ENCODE data around the gene ELP5. TPM values are rescaled to one million over a fixed set of nuclear protein-coding genes. Genes with fewer than 3 reads are reported as not detected.

Gene ELP5
- total RNA-seq, 2 experiments from 2014 or later: 84.6 to 97.3 TPM

DNA sequence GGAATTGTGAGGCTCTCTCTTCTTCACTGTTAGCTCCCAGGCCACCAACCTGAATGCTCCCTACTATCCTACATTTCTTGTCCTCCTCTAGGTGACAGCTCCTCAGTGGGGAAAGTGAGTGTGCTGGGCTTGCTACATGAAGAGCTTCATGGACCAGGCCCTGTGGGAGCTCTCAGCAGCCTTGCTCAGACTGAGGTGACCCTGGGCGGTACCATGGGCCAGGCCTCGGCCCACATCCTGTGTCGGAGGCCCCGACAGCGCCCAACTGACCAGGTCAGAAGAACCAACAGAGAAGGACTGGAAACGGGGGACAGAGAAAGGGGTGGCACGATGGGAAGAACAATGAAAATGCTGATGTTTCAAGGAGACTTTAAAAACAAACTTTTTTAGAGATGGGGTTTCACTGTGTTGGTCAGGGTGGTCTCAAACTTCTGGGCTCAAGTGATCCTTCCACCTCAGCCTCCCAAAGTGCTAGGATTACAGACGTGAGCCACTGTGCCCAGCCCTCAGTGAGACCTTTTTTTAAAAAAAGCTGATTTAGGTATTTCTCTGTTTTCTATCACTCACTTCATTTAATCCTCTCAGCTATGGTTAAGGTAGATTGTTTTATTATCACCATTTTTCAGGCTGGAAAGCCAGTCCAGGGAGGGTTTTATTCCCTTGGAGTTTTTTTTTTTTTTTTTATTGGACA is 4.9 kb downstream of the ELP5 start:
- Histone ChIP-seq H3K36me3 (ENCODE audit: insufficient read depth, low read length) (peaks cover 50% of the 10 kb centered on the region), H2AFZ (ENCODE audit: low read length) (no peak overlapping the region)
- CTCF ChIA-PET (ENCODE audit: unreplicated experiment): interaction anchor here (0.6 kb wide), 1 partner anchor 235 kb away, joined by 4 read pairs; no protein-coding TSS in a partner anchor

DNA sequence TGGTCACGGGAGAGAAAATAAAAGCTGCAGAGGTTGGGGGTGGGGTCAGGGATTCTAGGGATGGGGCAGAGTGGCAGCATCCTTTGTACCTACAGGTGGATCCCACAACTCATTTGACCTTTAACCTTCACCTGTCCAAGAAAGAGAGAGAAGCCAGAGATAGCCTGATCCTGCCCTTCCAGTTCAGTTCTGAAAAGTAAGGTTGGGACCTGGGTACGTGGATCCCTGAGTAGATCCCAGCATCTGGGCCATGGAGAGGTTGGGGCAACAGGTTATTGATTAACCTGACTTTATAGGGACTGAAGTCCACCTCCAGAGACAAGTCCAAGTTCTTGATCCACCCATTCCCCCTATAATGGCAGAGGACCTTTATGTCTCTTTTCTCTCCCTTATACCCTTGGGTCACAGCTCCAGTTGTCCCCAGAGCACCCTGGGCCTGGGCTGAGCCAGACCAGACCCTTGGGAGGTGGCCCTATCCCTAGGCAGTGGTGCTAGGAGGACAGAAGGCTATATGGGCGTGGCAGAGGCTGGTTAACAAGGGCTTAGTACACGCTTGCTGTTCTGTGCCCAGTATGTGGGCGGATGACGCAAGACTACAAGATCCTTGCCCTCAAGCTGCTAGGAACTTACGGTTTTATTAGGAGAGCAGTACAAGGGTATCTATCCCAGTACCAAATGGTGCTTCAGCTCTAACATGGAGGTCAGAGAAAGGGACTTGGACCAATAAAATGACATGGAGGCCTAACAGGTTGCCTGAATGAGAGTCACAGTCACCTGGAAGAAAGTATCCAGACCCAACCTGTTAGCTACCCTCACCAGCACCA is 6.9 kb downstream of the ELP5 start:
- H3K79me2 ChIP-seq (ENCODE audit: insufficient read depth, low read depth, low read length): peaks cover 2% of the 10 kb centered on the region; the same call in 1 of the 2 replicates
- H3K9me3 ChIP-seq (ENCODE audit: low read length): no peaks in the 10 kb centered on the region
- POLR2A ChIA-PET: interaction anchor here (0.6 to 0.7 kb wide), 2 partner anchors 16 to 392 kb away, joined by 3 to 7 read pairs; no protein-coding TSS in a partner anchor
- no peaks in the 10 kb centered on the region for H4K20me1 ChIP-seq (ENCODE audit: insufficient read depth, low read length)
- no peak for DNase-seq (ENCODE audit: low spot score)
- no peak overlapping the region for H3K4me3 ChIP-seq (ENCODE audit: low read depth, low read length, poor library complexity, severe bottlenecking)
- intact Hi-C loops (cut with micrococcal nuclease; ENCODE audit: unreplicated experiment): no loop called here
- H3K4me2 ChIP-seq (ENCODE audit: low read length): no peak overlapping the region
- H3K9me2 ChIP-seq (ENCODE audit: insufficient read depth, low read length): no peaks in the 10 kb centered on the region
- H3K27ac ChIP-seq (ENCODE audit: low read depth, low read length, poor library complexity, severe bottlenecking): no peak overlapping the region
- H2AFZ ChIP-seq (ENCODE audit: low read length): no peak overlapping the region
- no TSS peak for BruUV-seq (replicated peaks)
- H3K4me1 ChIP-seq (ENCODE audit: insufficient read depth, low read length, poor library complexity, severe bottlenecking): peaks cover 17% of the 10 kb centered on the region
- peaks cover 49% of the 10 kb centered on the region for H3K36me3 ChIP-seq (ENCODE audit: insufficient read depth, low read length)
- CTCF ChIA-PET (ENCODE audit: unreplicated experiment): no interaction called here
- TF ChIP-seq EZH2phosphoT487 (IDR thresholded peaks at IDR 0.05; ENCODE audit: borderline replicate concordance, low read depth, low read length): no peak

More for the DNA sequence above, 4.9 kb downstream of the ELP5 start:
- H3K9me2 ChIP-seq (ENCODE audit: insufficient read depth, low read length): no peaks in the 10 kb centered on the region
- no peak overlapping the region for H3K27ac ChIP-seq (ENCODE audit: low read depth, low read length, poor library complexity, severe bottlenecking)
- H3K4me2 ChIP-seq (ENCODE audit: low read length): no peak overlapping the region
- TF ChIP-seq, protein P1, sequence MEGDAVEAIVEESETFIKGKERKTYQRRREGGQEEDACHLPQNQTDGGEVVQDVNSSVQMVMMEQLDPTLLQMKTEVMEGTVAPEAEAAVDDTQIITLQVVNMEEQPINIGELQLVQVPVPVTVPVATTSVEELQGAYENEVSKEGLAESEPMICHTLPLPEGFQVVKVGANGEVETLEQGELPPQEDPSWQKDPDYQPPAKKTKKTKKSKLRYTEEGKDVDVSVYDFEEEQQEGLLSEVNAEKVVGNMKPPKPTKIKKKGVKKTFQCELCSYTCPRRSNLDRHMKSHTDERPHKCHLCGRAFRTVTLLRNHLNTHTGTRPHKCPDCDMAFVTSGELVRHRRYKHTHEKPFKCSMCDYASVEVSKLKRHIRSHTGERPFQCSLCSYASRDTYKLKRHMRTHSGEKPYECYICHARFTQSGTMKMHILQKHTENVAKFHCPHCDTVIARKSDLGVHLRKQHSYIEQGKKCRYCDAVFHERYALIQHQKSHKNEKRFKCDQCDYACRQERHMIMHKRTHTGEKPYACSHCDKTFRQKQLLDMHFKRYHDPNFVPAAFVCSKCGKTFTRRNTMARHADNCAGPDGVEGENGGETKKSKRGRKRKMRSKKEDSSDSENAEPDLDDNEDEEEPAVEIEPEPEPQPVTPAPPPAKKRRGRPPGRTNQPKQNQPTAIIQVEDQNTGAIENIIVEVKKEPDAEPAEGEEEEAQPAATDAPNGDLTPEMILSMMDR (conservative IDR thresholded peaks at IDR 0.05; ENCODE audit: low read length): no peak
- TF ChIP-seq EZH2phosphoT487 (IDR thresholded peaks at IDR 0.05; ENCODE audit: borderline replicate concordance, low read depth, low read length): no peak
- intact Hi-C loops (cut with micrococcal nuclease; ENCODE audit: unreplicated experiment): no loop called here
- no peak for DNase-seq (ENCODE audit: low spot score)
- no peaks in the 10 kb centered on the region for H4K20me1 ChIP-seq (ENCODE audit: insufficient read depth, low read length)
- H3K4me3 ChIP-seq (ENCODE audit: low read depth, low read length, poor library complexity, severe bottlenecking): no peak overlapping the region
- peaks cover 8% of the 10 kb centered on the region for H3K4me1 ChIP-seq (ENCODE audit: insufficient read depth, low read length, poor library complexity, severe bottlenecking)
- POLR2A ChIA-PET: interaction anchor here (0.6 to 0.7 kb wide), 2 partner anchors 136 to 207 kb away, joined by 3 read pairs; no protein-coding TSS in a partner anchor
- H3K9me3 ChIP-seq (ENCODE audit: low read length): no peaks in the 10 kb centered on the region
- BruUV-seq (replicated peaks): no TSS peak
- H3K79me2 ChIP-seq (ENCODE audit: insufficient read depth, low read depth, low read length): peaks cover 17% of the 10 kb centered on the region

DNA sequence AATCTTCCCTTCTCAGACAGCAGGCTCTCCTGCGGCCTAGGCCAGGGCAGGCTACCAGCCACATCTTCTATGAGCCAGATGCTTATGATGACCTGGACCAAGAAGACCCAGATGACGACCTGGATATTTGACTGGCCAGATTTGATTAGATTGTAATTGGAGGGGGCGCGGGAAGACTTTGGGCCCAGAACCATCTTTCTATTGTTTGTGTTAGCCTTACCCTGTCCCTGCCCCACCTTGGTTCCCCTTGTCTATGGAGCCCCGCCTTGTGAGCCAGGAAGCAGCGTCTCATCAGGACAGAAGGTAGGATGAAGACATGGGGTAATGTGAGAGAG is 7.5 kb downstream of the ELP5 start:
- POLR2A ChIA-PET: interaction anchor here (0.6 kb wide), 1 partner anchor 17 kb away, joined by 7 read pairs; no protein-coding TSS in a partner anchor
- Histone ChIP-seq H3K27ac (ENCODE audit: low read depth, low read length, poor library complexity, severe bottlenecking) (no peak overlapping the region), H2AFZ (ENCODE audit: low read length) (no peak overlapping the region), H3K4me1 (ENCODE audit: insufficient read depth, low read length, poor library complexity, severe bottlenecking) (peaks cover 17% of the 10 kb centered on the region), H3K9me3 (ENCODE audit: low read length) (no peaks in the 10 kb centered on the region), H3K9me2 (ENCODE audit: insufficient read depth, low read length) (no peaks in the 10 kb centered on the region), H4K20me1 (ENCODE audit: insufficient read depth, low read length) (no peaks in the 10 kb centered on the region), H3K79me2 (ENCODE audit: insufficient read depth, low read depth, low read length) (no peaks in the 10 kb centered on the region), H3K36me3 (ENCODE audit: insufficient read depth, low read length) (peaks cover 43% of the 10 kb centered on the region), H3K4me3 (ENCODE audit: low read depth, low read length, poor library complexity, severe bottlenecking) (no peak overlapping the region), H3K4me2 (ENCODE audit: low read length) (no peak overlapping the region)
- no TSS peak for BruUV-seq (replicated peaks)
- no peak for DNase-seq (ENCODE audit: low spot score)
- TF ChIP-seq EZH2phosphoT487 (IDR thresholded peaks at IDR 0.05; ENCODE audit: borderline replicate concordance, low read depth, low read length): no peak
- TF ChIP-seq, protein P1 (conservative IDR thresholded peaks at IDR 0.05; ENCODE audit: low read length): no peak
- CTCF ChIA-PET (ENCODE audit: unreplicated experiment): no interaction called here
- intact Hi-C loops (cut with micrococcal nuclease; ENCODE audit: unreplicated experiment): no loop called here

All from OCI-LY7 (cell line).